Activated T-cell treated with anti-CD3 and anti-CD28 coated beads, Interleukin-2, amount 50 U/mL, for 1 hour (primary cell): Measurements from ENCODE around the gene SETD6.

Experiments used
- DNase-seq: peaks from one replicate; pipeline ENCODE4 v3.0.0-alpha.2; 2020

Gene SETD6

DNA sequence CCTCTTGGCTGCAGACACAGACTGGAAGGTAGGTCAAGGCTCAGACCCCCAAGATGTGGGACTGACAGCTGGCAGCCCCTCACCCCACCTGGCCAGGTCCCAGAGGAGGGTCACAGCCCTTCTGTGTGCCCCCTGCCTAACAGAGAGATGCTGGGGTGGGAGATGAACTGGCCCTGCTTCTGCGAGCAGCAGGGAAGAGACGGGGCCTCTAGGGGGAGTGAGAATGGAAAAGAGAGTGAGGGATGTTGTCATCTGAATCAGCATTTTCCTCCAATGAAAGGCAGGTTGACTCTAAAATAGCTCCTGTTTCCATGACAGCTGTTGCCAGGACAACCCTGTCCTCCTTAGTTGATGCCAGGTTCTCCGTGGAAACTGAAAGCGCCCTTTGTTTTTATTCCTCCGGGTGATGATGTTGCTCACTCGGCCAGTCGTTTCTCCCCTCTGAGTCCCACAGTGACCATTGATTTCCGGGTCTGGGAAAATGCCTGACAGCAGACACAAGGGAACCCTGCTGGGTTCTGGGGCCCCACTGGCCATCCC, 20.3 kb upstream of the SETD6 start:
- DNase-seq: peak; percentile 41

DNA sequence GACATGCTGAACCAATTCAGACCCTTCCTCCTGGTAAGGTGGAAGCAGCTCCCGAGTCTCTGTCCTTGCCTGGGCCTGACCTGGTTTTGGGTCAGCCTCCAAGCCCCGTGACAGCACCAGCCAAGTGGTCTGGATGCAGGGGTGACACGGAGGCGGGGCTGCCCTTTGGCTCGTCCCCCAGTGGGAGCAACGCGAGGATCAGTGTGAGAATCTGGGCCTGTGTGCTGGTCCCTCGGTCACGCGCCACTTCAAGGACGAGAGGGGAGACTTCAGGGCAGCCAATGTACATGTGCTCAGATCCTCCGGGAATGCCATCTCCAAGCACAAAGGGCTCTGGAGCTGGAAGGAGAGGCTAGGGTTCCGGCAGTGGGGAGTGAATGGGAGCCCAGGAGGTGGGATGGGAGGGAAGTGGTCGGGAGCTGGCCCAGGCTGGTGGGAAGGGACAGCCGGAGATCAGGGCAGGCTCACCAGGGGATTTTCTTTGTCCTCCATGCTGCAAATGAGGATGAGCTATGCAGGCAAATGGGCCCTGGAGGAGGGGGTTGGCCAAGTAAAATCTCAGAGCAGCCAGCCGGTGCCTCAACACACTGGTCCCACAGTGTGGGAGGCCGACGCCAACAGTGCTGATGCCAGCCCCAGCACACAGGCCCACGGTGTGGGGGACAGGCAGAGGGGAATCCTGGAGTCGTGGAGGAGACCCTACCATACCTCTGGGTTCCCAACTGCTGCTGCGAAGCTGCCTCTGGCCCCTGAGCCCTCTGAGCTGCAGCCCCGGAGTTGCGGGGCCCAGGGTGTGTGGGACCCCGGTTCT, 19.6 kb upstream of the SETD6 start:
- DNase-seq: no peak

DNA sequence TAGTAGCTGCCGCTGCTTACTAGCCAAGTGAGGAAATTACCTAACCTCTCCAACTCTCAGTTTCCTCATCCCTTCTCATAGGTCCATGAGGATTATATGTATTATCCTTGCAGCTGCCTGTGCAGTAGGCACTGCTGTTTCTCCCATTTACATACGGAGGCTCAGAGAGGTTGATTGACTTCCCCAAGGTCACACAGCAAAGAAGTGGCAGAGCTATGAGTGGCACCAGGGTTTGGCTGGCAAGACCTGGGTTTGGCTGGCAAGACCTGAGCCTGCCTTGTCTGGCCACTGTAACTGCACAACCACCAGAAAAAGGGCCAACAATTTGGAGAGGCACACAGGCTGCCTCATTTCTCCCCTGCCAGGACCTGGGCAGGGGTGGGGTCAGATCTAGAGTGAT, 17.8 kb upstream of the SETD6 start:
- DNase-seq: no peak

DNA sequence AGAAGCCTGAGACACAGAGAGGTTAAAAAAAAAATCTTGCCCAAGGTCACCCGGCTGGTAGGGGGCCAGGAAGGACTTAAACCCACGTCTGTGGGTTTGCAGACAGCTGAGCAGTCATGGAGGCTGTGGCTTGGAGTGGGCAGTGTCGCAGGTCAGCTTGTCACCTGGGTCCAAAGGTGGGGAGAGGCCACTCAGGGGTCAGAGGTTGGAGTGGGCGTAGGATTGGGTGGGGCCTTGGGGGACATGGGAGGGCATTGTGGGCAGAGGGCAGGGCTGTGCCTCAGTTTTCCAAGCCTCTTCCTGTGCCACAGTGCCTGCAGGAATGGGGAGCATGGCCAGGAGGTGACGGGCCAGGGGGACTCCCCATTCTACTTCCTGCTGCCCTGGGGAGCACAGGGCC, 17.4 kb upstream of the SETD6 start:
- DNase-seq: no peak

DNA sequence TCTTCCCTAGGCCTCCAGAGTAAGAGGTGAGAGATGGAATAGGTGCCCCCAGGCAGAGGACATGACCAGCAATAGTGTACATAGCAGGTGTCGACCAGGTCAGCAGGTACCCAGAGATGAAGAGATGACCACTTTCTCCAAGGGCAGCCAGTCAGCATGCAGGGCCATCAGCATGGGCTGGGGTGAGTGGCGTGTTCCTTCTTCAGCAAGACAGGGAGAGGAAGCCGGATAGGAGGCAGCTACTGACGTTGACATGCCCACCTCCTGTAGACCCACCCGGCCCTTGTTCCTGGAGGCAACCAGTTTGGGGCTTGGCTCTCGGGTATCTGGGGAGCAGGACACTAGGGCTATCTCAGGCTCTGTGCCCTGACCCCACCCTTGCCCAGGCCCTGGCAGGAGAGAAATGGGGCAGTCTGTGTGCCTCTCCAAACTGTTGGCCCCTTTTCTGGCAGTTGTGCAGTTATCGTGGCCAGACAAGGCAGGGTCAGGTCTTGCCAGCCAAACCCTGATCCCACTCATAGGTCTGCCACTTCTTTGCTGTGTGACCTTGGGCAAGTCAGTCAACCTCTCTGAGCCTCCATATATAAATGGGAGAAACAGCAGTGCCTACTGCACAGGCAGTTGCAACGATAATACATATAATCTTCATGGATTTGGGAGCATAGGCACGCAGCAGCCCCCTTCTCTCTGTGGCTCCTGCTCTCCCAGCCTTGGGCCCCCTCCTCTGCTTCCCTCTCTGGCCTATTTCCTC, 16.8 kb upstream of the SETD6 start:
- DNase-seq: no peak

DNA sequence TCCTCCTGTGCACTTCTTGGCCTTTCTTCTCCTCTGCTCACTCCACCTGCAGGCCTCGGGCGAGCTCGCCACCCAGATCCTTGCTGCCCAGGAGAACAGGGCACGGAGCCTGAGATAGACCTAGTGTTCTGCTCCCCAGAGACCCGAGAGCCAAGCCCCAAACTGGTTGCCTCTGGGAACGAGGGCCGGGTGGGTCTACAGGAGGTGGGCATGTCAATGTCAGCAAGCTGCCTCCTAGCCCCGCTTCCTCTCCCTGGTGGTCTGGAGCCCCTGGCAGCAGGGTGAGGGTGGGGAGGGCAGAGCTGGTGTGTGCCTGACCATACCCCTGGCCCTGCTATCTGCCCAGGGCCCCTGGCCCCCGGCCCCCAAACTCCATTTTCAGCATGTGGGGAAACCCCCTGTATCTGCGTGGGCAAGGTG, 16.2 kb upstream of the SETD6 start:
- DNase-seq: no peak

DNA sequence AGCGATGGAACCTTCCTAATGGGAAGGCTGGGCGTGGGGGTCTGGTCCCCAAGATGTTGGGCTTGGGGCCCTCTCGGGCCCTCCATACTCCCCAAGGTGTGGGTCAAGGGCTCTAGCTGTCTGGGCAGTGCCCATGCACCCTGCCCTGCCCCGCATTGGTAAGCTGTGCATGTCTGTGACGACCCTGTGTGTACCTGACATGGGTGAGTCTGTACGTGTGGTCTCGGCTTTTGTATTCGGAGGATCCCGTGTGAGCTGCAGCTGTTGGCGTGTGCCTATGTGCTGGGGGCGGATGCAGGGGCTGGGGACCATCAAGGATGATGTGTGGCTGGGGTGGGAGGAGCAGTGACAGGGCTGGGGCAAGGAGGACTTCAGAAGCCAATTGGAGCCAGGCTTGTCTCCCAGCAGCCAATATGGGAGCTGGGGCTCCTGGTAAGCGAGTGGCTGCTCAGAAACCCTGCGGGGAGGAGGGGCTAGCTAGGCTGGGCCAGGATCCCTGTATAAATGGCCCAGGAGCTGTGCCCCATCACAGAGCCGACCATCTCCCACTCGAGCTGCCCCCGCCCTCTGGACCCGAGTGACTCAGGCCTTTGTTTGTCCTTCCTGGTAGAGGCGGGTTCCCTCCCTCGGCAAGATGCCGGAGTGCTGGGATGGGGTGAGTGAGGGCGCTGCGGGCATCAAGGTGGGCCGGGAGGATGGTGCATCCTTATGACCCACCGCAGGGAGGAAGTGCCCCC, 15.5 kb upstream of the SETD6 start, which contains the start of gene NDRG4:
TSS of gene NDRG4 (plus strand) at position 529 of the 737 bp plus-strand sequence. CDS start at position 635, 106 bp downstream.
- DNase-seq: peak; percentile 42

DNA sequence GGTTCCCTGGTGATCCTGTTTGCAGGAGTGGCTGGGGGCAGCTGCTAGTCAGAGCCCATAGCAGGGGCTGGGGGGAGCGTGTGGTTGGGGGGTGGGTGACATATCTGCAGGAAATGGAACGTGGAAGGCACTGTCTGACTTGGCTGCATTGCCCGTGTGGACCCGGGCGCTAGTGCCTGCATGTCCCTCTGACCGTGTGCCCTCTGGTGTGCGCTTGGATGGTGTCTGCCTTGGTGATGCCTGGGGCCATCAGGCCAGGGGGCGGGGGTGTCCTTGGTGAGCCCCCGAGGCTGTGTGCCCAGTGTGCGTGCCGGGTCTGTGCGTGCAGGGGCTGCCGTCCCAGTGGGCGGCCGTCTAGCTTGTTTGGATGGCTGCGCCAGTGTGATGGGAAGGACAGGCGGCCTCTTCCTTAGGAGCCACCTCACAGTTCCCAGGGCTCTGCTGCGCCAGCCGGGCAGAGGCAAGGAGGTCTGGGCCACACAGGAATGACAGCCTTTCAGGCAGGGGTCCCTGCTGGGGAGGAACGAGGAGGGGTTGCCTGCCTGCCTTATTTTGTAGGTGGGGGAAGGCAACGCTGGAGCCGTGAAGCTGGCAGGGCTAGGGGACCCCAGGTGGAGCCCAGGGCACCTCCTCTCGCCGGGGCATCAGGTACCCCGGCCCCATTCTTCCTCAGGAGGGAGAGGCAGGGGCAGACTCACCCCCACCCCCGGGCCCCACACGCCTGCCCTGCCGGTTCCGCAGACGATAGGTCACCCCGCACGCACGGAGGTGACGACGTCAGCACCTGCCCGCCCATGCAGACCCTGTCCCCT, 14.7 kb upstream of the SETD6 start:
- no peak for DNase-seq

DNA sequence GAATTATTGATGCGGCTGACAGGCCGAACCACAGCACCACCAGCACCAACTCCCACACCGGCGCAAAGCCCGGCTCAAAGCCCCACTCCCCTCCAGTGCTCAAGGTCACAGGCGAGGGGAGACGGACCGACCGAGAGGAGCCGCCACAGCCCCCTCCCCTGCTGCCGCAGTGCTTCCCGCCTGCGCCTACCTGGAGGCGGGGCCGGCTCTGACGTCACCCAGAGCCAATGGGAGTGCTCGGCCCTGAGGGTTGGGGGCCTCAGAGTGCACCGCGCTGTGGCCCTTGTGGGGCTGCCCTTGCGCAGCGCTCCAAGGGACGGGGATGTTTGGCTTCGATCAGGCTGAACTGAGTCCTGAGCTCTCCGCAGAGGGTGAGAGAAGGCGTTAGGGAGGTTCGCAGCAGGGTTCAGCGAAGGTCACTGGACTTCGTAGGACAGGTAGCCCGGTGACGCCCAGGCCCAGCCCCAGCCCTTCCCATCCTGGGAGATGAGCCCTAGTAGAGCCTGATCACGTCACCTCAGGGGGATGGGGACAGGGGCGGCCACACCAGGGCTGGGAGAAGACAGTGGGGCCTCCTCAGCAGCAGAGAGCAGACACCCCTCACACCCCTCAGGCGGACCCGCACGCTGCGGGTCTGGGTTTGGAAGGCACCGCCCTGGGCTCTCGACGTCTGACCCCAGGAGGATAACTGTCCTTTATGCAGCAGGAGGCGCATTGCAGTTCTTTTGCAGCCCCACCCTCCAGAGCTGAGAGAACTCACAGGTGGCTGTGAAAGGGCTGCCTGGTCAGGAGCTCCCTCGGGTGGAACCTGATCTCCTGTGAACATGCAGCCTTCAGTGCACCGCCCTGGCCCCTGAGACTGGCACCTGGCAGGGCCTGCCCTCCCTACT, 13.8 kb upstream of the SETD6 start:
- DNase-seq: peak; percentile 64

DNA sequence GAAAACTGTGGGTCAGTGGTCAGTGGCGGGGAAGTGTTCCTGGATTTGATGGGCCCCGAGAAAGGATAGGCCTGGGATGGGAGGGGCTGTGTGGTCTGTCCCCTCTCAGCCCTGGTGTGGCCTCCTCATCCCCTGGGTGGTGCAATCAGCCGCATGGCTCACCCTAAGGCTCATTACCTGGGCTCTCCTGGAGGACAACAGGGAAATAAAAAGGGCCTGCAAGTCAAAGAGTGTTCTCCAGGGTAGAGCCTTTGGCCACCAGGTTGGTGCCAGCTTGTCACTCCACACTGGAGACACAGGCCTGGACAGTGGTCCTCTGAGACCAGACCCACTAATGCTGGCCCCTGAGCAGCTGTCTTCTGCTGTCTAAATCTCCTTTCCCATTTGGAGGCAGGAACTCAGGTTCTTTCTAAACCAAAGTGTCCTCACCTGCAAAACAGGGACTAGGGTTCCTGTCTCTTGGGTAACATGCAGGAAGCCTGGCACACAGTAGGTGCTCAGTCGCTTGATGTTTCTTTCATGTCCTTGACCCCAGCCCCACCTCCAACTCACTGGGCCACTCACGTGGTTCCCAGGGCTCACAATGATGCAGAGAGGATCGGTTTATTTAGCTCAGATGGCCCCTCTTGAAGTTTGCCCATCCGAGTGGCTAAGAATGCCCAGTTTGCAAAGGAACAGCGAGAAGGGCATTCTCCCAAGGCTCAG, 12.9 kb upstream of the SETD6 start:
- DNase-seq: no peak

DNA sequence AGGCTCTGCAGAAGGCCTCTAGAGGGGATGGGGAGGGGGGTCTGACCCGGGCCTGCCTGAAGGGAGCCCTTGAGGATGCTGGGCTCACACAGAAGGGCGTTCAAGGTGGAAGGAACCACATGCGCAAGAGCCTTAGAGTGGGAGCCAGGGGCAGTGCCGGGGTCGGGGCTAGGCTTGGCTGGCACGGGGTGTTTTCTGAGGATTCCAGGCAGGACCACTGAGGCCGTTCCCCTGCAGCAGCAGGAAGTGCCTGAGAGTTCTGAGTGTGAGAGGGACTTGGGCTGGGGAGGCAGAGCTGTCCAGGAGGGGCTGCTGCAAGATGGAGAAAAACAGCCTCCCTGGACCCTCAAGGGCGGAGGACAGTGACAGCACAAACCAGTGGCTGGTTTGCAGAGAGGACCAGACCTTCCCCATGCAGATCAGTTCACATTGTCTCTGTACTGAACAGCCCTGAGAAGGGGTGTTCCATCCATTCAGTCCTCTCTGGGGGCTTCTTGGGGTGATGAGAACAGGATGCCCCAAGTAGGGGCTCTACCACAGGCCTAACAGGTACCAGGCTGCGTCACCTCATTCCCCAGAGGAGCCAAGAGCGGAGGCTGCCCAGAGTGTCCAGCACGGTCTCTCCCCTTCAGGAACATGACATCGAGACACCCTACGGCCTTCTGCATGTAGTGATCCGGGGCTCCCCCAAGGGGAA, 12.0 kb upstream of the SETD6 start:
- no peak for DNase-seq

DNA sequence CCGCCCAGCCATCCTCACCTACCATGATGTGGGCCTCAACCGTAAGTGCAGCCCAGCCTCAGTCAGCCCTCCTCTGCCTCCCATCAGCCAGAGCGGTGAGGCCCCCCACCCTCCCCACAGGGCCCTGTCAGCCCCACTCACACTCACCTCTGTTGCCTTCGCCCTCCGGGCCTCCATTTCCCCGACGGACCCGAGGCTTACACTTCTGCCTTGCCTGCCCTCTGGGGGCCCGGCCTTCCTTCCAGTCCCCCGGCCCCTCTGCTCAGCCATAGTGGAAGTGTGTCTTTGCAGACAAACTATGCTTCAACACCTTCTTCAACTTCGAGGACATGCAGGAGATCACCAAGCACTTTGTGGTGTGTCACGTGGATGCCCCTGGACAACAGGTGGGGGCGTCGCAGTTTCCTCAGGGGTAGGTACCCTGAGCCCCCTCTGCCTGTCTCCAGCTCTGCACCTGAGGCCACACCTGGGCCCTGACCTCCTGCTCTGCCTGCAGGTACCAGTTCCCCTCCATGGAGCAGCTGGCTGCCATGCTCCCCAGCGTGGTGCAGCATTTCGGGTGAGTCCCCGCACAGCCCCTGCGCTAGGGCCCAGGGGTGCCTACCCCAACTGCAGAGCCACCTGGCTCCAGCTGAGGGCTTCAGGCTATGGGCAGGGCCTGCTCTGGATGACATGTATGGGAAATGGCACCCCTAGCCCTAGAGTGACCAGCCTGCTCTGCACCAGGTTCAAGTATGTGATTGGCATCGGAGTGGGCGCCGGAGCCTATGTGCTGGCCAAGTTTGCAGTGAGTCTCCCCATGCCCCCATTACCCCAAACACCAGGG, 11.2 kb upstream of the SETD6 start:
- DNase-seq: no peak

DNA sequence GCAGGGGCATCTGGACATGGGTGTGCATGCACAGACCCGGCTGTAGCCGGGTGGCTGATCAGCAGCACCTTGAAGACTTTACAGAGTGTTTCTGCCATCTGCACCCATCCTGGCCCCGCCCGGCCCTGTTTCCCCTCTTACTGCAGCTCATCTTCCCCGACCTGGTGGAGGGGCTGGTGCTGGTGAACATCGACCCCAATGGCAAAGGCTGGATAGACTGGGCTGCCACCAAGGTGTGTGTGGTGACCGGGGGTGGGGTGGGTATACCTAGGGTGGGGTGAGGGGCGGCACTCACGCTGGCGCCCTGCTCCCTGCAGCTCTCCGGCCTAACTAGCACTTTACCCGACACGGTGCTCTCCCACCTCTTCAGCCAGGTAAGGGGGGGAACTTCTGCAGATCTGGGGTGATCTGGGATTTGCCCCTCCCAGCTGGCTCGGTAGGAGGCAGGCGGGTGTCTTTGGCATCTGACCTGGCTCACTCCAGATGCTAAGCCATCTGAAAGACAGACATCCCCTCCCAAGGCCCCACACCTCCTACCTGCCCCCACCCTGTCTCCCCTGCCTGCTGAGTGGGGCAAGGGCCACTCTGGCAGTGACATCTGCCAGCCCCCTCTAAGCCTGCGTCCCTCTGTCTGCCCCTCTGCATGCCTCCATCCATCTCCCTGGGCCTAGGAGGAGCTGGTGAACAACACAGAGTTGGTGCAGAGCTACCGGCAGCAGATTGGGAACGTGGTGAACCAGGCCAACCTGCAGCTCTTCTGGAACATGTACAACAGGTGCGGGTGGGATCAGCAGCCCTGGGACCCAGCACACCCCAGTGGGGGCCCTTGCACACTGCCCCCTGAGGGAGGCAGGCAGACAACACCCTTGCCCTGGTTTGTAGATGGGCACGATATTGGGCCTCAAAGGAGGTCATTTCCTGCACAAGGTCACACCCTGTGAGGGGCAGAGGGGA, 8.8 kb upstream of the SETD6 start:
- no peak for DNase-seq

DNA sequence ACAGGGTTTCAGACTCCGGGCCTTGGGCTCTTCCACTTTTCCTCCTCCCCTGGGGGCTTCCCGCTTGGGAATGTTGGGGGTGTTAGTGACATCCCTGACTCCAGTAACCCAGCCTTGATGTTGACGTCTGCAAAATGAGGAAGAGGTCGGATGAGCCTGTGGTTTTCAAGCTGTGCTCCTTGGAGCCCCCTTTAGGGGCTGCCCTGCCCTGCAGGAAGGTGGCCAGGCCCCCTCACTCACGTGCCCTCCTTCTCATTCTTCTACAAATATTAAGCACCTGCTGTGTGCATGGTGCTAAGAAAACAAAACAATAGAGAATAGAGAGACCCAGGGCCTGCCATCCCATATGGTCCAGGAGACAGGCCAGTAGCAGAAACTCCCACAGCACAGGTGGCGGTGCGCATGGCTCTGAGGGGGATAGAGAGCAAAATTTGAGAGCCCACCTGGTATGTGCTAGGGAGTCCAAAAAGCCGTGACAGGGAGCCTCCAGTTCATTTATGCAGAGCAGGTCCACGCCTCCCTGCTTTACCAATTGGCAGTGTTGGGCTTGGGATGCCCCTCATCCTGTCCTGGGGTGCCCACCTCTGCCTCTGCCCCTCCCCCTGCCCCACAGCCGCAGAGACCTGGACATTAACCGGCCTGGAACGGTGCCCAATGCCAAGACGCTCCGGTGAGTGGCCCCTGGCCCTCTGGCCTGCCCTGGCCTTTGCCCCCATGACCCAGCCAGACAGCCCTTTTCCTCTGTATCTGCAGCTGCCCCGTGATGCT, 7.9 kb upstream of the SETD6 start:
- no peak for DNase-seq

DNA sequence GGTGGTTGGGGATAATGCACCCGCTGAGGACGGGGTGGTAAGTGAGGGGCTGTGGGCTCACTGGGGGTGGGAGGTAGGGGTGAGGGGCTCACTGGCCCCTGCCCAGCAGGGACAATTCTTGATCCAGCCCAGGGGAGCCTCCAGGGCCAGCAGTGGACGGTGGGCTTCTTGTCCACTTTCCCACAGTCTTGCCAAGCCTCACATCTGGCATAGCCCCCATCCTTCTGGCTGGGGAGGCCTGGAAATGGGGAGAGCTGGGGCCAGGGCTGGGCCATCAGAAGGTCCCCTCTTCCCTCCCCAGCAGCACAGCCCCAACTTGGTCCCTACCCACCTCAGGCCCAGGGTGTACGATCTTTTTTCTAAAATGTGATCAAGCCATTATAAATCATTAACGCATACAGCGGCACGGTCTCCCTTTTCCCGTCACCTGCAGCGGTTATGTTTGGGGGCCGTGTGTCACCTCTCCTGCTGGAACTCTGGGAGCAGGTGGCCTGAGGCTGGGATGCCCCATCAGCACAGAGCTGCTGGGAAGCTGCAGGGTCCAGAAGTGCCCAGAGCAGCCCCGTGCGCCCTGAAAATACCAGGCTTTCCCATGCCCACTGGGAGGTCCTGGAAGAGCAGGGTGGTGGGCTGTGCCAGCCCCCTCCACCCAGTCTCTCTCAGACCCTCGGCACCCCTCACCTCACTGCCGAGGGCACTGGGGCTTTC, 7.2 kb upstream of the SETD6 start:
- DNase-seq: no peak

DNA sequence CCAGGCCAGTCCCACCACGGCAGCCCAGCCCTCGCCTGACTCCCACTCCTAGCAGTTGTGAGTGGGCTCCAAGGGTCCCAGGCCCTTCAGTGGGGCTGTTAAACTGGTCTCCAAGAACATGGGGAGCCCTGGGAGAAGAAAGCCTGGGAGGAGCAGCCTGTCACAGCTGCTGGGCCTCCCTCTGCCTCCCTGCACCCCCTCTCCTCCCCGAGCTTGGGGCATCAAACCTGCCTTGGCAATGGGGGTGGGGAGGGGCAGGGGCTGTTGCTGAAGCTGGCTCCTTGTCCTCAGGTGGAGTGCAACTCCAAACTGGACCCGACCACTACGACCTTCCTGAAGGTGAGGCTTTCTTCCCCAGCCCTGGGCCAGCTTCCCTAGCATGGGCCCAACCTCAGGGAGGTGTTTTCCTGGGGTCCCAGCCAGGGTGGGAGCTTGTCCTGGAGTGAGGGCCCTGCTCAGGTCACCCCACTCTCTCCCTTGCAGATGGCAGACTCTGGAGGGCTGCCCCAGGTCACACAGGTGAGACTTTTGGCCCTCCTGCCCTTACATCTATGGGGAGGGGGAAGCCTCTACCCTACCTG, 6.6 kb upstream of the SETD6 start:
- no peak for DNase-seq
